Ectodermal cell (in vitro differentiated cells): ENCODE measurements around the gene SUPT6H.
A peak's percentile ranks its signal among the peaks of the same experiment; 100 is the strongest.
"Not testable (repeated sequence)": the region's sequence is repeated elsewhere in the genome, so short reads cannot be mapped to it uniquely, and the experiment has no call there.

Source experiments
- H3K27ac ChIP-seq: 2 replicates; pipeline ENCODE4 v1.7.0; 2013; ENCODE audit warnings: mild to moderate bottlenecking, low read depth, low read length; ENCODE audit not compliant: insufficient read depth, poor library complexity, severe bottlenecking
- H3K27me3 ChIP-seq: 2 replicates; pipeline ENCODE4 v1.7.0; 2013; ENCODE audit warnings: mild to moderate bottlenecking, low read length; ENCODE audit not compliant: insufficient read depth, control insufficient read depth, poor library complexity, severe bottlenecking
- H3K36me3 ChIP-seq: one replicate; pipeline ENCODE4 v1.7.0; 2013; ENCODE audit warnings: low read length; ENCODE audit not compliant: control insufficient read depth, insufficient read depth
- H3K4me1 ChIP-seq: one replicate; pipeline ENCODE4 v1.7.0; 2013; ENCODE audit warnings: low read length; ENCODE audit not compliant: control insufficient read depth, insufficient read depth
- H3K4me3 ChIP-seq: 2 replicates; pipeline ENCODE4 v1.7.0; 2013; ENCODE audit warnings: low read depth, low read length, control low read depth; ENCODE audit not compliant: insufficient read depth
- H3K9me3 ChIP-seq: 2 replicates; pipeline ENCODE4 v1.7.0; 2013; ENCODE audit warnings: mild to moderate bottlenecking, low read length, moderate library complexity; ENCODE audit not compliant: control insufficient read depth
- WGBS, 2 experiments: methylation state at CpG; one replicate each; pipeline ENCODE4 v1.1.7; 2013; ENCODE audit warnings: missing lambda C conversion rate in 2 of 2; 5-methylcytosine and 5-hydroxymethylcytosine counted together

Gene SUPT6H

GRCh38 chr17:28717578-28718332 lies 55.8 kb downstream of the SUPT6H start, which contains the start of gene RAB34:
Gene RAB34, minus strand, starts transcription at chr17:28717868. Its CDS starts 602 bp downstream, at chr17:28717266.
- Histone ChIP-seq H3K36me3 (peaks cover 30% of the 10 kb centered on the region), H3K4me3 (peak within 1 kb of the TSS; percentile 93), H3K9me3 (no peaks in the 10 kb centered on the region), H3K27ac (peak within 1 kb of the TSS; percentile 87), H3K27me3 (no peaks in the 10 kb centered on the region), H3K4me1 (peaks cover 31% of the 10 kb centered on the region)
- WGBS, 2 experiments, result 0% methylated on average over 58 to 60 of the region's 60 CpGs

DNA sequence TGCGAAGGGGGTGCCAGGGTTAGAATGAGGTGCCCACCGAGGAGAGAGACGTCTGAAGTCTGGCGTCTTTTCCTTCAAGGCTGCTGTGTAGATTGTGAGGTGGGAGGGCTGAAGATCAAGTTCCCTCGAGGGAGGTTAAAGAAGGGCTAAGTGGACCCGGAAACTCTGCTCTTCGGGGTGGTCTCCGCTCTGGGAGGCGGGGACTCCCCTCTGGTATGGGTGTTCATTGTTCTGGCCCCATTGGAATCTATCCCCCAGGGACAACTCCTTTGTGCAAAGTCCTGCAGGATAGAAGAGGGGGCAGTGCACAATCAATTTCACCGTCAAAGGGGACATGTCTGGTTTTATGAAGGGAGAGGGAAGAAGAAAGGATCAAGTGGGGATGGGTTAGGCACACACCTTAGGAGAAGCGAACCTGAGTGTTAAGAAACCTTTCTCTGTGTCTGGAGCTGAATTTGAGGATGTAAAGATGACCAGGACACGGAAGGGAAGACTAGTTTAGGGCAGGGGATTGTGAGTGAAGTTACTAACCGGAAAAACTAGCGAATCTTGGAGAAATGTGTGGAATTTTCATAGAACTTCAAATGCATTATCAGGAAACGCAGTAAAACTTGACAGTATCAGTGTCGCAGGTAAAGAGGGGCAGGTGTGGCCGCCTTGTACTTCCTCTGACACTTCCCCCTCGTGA lies 56.5 kb downstream of the SUPT6H start:
- H3K36me3 ChIP-seq, result peaks cover 37% of the 10 kb centered on the region
- H3K9me3 ChIP-seq, result no peaks in the 10 kb centered on the region
- H3K27ac ChIP-seq, result peak overlapping the region; percentile 87
- 7 to 11% methylated on average over 16 to 17 of the region's 18 CpGs for WGBS, 2 experiments
- H3K4me1 ChIP-seq, result peaks cover 36% of the 10 kb centered on the region
- peak overlapping the region; percentile 93 for H3K4me3 ChIP-seq
- H3K27me3 ChIP-seq, result no peaks in the 10 kb centered on the region

- H3K4me1 ChIP-seq, result peaks cover 36% of the 10 kb centered on the region
Measured at GRCh38 chr17:28719021-28719433, 57.0 kb downstream of the SUPT6H start.

GRCh38 chr17:28720247-28720996 lies 58.4 kb downstream of the SUPT6H start:
- no peaks in the 10 kb centered on the region for H3K27me3 ChIP-seq
- peak overlapping the region; percentile 99 for H3K4me3 ChIP-seq
- peaks cover 28% of the 10 kb centered on the region for H3K36me3 ChIP-seq
- WGBS, 2 experiments, result 1 to 2% methylated on average over 27 to 28 of the region's 30 CpGs
- H3K4me1 ChIP-seq, result peaks cover 46% of the 10 kb centered on the region
- peak overlapping the region; percentile 76 for H3K27ac ChIP-seq
- H3K9me3 ChIP-seq, result no peaks in the 10 kb centered on the region

More at GRCh38 chr17:28719021-28719433, 57.0 kb downstream of the SUPT6H start:
- Histone ChIP-seq H3K27me3 (no peaks in the 10 kb centered on the region), H3K36me3 (peaks cover 40% of the 10 kb centered on the region), H3K4me3 (peak overlapping the region; percentile 99), H3K27ac (peak overlapping the region; percentile 84), H3K9me3 (no peaks in the 10 kb centered on the region)
- 32% methylated on average over 17 of the region's 18 CpGs for WGBS, 2 experiments

DNA sequence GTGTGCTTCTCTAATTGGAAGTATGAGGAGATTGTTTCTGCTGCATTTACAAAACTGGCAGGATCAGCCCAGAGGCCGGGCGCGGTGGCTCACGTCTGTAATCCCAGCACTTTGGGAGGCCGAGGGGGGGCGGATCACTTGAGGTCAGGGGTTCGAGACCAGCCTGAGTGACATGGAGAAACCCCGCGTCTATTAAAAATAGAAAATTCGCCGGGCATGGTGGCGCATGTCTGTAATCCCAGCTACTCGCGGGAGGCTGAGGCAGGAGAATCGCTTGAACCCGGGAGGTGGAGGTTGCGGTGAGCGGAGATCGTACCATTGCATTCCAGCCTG lies 59.0 kb downstream of the SUPT6H start:
- WGBS, 2 experiments, result 24 to 30% methylated on average over 19 of the region's 19 CpGs
- H3K27ac ChIP-seq, result not testable (repeated sequence)

GRCh38 chr17:28722417-28723158 lies 60.6 kb downstream of the SUPT6H start:
- Histone ChIP-seq H3K9me3 (no peaks in the 10 kb centered on the region), H3K36me3 (peaks cover 26% of the 10 kb centered on the region), H3K27ac (no peak overlapping the region), H3K4me3 (no peak overlapping the region), H3K27me3 (no peaks in the 10 kb centered on the region), H3K4me1 (peaks cover 47% of the 10 kb centered on the region)
- WGBS, 2 experiments, result 92 to 95% methylated on average over 6 to 7 of the region's 7 CpGs

More for the DNA sequence above, 59.0 kb downstream of the SUPT6H start:
- Histone ChIP-seq H3K36me3 (peaks cover 26% of the 10 kb centered on the region), H3K4me3 (peak overlapping the region; percentile 99), H3K4me1 (peaks cover 47% of the 10 kb centered on the region)
- not testable (repeated sequence) for H3K27me3 ChIP-seq, H3K9me3 ChIP-seq

- Histone ChIP-seq H3K27me3 (no peaks in the 10 kb centered on the region), H3K36me3 (peaks cover 26% of the 10 kb centered on the region), H3K27ac (no peak overlapping the region), H3K9me3 (no peaks in the 10 kb centered on the region), H3K4me3 (no peak overlapping the region), H3K4me1 (peaks cover 45% of the 10 kb centered on the region)
- 92 to 93% methylated on average over 6 of the region's 6 CpGs for WGBS, 2 experiments
Measured at GRCh38 chr17:28723159-28723835, 61.3 kb downstream of the SUPT6H start.

- peaks cover 38% of the 10 kb centered on the region for H3K4me1 ChIP-seq
- not testable (repeated sequence) for H3K4me3 ChIP-seq, H3K27me3 ChIP-seq, H3K9me3 ChIP-seq, H3K27ac ChIP-seq
- H3K36me3 ChIP-seq, result peaks cover 26% of the 10 kb centered on the region
- WGBS, 2 experiments, result 88 to 92% methylated on average over 4 of the region's 4 CpGs
Measured at GRCh38 chr17:28723836-28724499, 62.0 kb downstream of the SUPT6H start.
